Endodermal cell (in vitro differentiated cells): ENCODE results near the gene OCEL1. TPM values are rescaled to one million over a fixed set of nuclear protein-coding genes. Genes with fewer than 3 reads are reported as not detected.

Experiments
- DNase-seq: peaks from one replicate; pipeline ENCODE4 v3.0.0-alpha.2; 2017
- H3K27ac ChIP-seq: 2 replicates; pipeline ENCODE4 v1.5.1; 2013; ENCODE audit warnings: mild to moderate bottlenecking, low read depth, low read length, moderate library complexity
- H3K27me3 ChIP-seq: 2 replicates; pipeline ENCODE4 v1.6.1; 2013; ENCODE audit warnings: mild to moderate bottlenecking, low read length, moderate library complexity; ENCODE audit not compliant: insufficient read depth, control insufficient read depth, poor library complexity, severe bottlenecking
- H3K36me3 ChIP-seq: 2 replicates; pipeline ENCODE4 v1.7.0; 2013; ENCODE audit warnings: mild to moderate bottlenecking, low read length, moderate library complexity; ENCODE audit not compliant: control insufficient read depth, insufficient read depth
- H3K4me1 ChIP-seq: one replicate; pipeline ENCODE4 v1.7.0; 2013; ENCODE audit warnings: low read length; ENCODE audit not compliant: control insufficient read depth, insufficient read depth
- H3K4me3 ChIP-seq: 2 replicates; pipeline ENCODE4 v1.5.1; 2013; ENCODE audit warnings: mild to moderate bottlenecking, low read length, moderate library complexity
- H3K9ac ChIP-seq: 2 replicates; pipeline ENCODE4 v1.6.1; 2013; ENCODE audit warnings: mild to moderate bottlenecking, low read length, moderate library complexity; ENCODE audit not compliant: poor library complexity, severe bottlenecking; ENCODE audit errors: extremely low read depth
- H3K9me3 ChIP-seq: 2 replicates; pipeline ENCODE4 v1.6.1; 2013; ENCODE audit warnings: mild to moderate bottlenecking, low read length, moderate library complexity; ENCODE audit not compliant: control insufficient read depth
- H3K27ac Mint-ChIP-seq: 2 replicates; pipeline ENCODE4 v1.8.0; 2020; ENCODE audit warnings: mixed read lengths
- H3K27me3 Mint-ChIP-seq: 2 replicates; pipeline ENCODE4 v1.8.0; 2021; ENCODE audit warnings: mild to moderate bottlenecking, mixed read lengths; ENCODE audit not compliant: insufficient read depth
- H3K36me3 Mint-ChIP-seq: 2 replicates; pipeline ENCODE4 v1.8.0; 2020; ENCODE audit warnings: low read depth, mixed read lengths
- H3K4me1 Mint-ChIP-seq: 2 replicates; pipeline ENCODE4 v1.8.0; 2020; ENCODE audit warnings: mixed read lengths
- H3K4me3 Mint-ChIP-seq: 2 replicates; pipeline ENCODE4 v1.8.0; 2020; ENCODE audit warnings: mild to moderate bottlenecking, moderate library complexity, mixed read lengths
- H3K9me3 Mint-ChIP-seq: 2 replicates; pipeline ENCODE4 v1.8.0; 2020; ENCODE audit warnings: mild to moderate bottlenecking, mixed read lengths
- CTCF ChIP-seq: fragments of 200-600 bp; sonication (generic); conservative IDR thresholded peaks from 2 replicates; pipeline ENCODE4 v1.5.0; 2021; ENCODE audit warnings: antibody characterized with exemption, mild to moderate bottlenecking
- WGBS, 2 experiments: methylation state at CpG; one replicate each; pipeline versions ENCODE4 v1.1.5 to v1.1.7; 2013; ENCODE audit warnings: missing lambda C conversion rate in 2 of 2, mixed read lengths in 1 of 2; ENCODE audit not compliant: insufficient coverage in 1 of 2, insufficient read length in 1 of 2; 5-methylcytosine and 5-hydroxymethylcytosine counted together
- total RNA-seq, 2 donors: library from RNA; stranded (reverse); fragmentation: NEBNext Ultra II Directional in 1 of 2; extraction: Animal tissue kit (Norgen Biotek cat#: 25700) in 1 of 2; gene quantifications; 2 replicates in 1 of 2; 3 replicates in 1 of 2; pipeline ENCODE4 v1.2.1, GENCODE V29; 2021

The OCEL1 gene
- total RNA-seq, 2 donors from 2014 or later, result 23.1 to 29.1 TPM

DNA sequence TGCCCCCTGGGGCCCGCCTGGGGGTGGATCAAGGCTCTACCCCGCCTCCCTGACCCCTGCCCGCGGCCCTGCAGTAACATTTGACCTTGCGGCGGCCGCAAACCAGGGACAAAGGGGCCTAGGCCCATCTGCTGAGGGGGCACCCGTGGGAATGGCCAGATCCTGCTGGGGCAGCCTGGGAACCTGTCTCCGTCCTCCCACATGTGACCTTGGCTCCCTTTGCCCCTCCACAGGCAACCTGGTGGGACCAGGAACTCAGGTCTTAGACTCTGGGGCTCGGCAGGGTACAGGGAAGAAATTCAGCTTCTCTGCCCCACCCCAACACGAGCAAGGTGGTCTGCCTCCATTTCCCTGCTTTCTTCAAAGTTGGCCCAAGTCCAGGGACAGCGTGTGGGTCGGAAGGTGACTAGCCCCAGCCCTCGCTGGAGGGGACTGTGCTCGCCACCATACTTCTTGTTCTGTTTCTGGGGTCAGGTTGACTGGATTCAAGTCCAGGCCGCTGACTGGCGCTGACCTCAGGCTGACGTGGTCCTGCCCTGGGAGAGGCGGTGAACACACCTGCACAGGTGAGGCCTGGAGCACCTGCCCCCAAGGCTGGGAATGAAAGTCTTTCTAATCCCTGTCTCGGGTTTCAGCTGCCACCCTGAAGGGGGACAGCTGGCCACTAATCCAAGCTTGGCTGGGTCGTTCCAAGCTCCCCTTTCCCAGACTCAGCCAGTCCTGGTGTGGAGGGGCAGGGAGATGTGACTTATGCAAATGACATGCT, 22.2 kb downstream of the OCEL1 start:
- H3K9ac ChIP-seq, result no peak overlapping the region
- no peaks in the 10 kb centered on the region for H3K36me3 ChIP-seq
- DNase-seq, result peak; percentile 90
- H3K4me1 ChIP-seq, result peaks cover 18% of the 10 kb centered on the region
- H3K27ac ChIP-seq, result peak overlapping the region; percentile 95
- no peak for TF ChIP-seq CTCF
- no peaks in the 10 kb centered on the region for H3K27me3 ChIP-seq
- H3K36me3 Mint-ChIP-seq, result peaks cover 3% of the 10 kb centered on the region
- H3K27me3 Mint-ChIP-seq, result no peaks in the 10 kb centered on the region
- H3K4me3 Mint-ChIP-seq, result peak overlapping the region; percentile 70
- peaks cover 25% of the 10 kb centered on the region for H3K4me1 Mint-ChIP-seq
- H3K4me3 ChIP-seq, result no peak overlapping the region
- no peaks in the 10 kb centered on the region for H3K9me3 Mint-ChIP-seq
- H3K9me3 ChIP-seq, result no peaks in the 10 kb centered on the region
- peak overlapping the region; percentile 95 for H3K27ac Mint-ChIP-seq
- 61 to 72% methylated on average over 13 to 21 of the region's 21 CpGs for WGBS, 2 experiments

DNA sequence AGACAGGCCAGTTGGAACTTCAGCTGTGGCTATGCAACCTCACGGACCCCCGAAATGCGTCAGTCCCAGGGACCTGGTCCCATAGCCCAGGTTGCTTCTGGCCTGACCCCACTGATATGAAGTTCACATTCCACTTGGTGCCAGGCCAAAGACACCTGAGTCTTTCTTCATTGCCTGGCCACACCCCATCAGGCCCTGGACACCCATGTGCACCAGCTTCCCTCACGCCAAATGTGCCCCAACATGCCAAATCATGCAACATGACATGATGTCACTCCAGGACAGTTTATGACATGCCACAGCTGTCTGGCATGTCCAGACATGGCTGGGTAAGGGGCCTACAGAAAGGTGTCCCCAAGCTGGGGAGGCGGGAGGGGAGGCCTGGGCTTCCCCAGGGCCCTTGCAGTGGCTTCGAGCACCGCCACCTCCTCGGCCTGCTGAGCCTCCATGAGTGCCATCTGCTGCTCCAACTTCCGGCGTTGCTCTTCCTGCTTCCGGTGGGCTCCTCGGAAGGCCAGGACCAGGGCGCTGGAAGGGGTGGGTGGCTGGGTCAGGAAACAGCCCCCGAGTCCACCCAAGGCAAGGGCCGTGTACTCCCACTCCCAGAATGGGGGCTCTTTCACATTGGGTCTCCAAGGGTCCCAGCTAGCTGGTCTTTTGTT, 24.0 kb downstream of the OCEL1 start:
- Histone ChIP-seq H3K4me3 (no peak overlapping the region), H3K9ac (no peak overlapping the region), H3K9me3 (no peaks in the 10 kb centered on the region), H3K4me1 (peaks cover 18% of the 10 kb centered on the region), H3K27ac (no peak overlapping the region), H3K36me3 (no peaks in the 10 kb centered on the region), H3K27me3 (no peaks in the 10 kb centered on the region)
- DNase-seq, result no peak
- Mint-ChIP-seq H3K9me3 (no peaks in the 10 kb centered on the region), H3K4me3 (no peak overlapping the region), H3K36me3 (peaks cover 3% of the 10 kb centered on the region), H3K27ac (peak overlapping the region; percentile 95), H3K27me3 (no peaks in the 10 kb centered on the region), H3K4me1 (peaks cover 22% of the 10 kb centered on the region)
- WGBS, 2 experiments, result 96 to 98% methylated on average over 6 to 15 of the region's 15 CpGs
- no peak for TF ChIP-seq CTCF

DNA sequence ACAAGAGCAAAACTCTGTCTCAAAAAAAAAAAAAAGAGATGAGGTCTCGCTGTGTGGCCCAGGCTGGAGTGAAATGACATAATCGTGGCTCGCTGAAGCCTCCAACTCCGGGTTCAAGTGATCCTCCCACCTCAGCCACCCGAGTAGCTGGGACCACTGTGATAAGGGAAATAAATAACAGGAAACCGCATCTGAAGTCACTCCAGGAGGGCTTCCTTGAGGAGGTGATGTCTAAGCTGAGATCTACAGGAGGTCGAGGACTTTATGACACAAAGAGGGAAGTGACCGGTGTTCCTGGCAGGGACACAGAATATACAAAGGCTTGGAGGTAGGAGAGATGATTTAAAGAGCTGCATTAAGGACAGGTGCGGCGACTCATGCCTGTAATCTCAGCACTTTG, 28.6 kb downstream of the OCEL1 start:
- H3K27me3 ChIP-seq, result no peaks in the 10 kb centered on the region
- DNase-seq, result no peak
- H3K27ac Mint-ChIP-seq, result no peak overlapping the region
- H3K4me1 ChIP-seq, result no peaks in the 10 kb centered on the region
- H3K27ac ChIP-seq, result no peak overlapping the region
- 90 to 93% methylated on average over 8 to 10 of the region's 10 CpGs for WGBS, 2 experiments
- no peak overlapping the region for H3K4me3 ChIP-seq
- no peak overlapping the region for H3K9ac ChIP-seq
- H3K9me3 Mint-ChIP-seq, result no peaks in the 10 kb centered on the region
- peaks cover 9% of the 10 kb centered on the region for H3K36me3 Mint-ChIP-seq
- no peak overlapping the region for H3K4me3 Mint-ChIP-seq
- TF ChIP-seq CTCF, result no peak
- H3K27me3 Mint-ChIP-seq, result no peaks in the 10 kb centered on the region
- H3K4me1 Mint-ChIP-seq, result no peaks in the 10 kb centered on the region
- no peaks in the 10 kb centered on the region for H3K36me3 ChIP-seq
- no peaks in the 10 kb centered on the region for H3K9me3 ChIP-seq
